NCI-H128 (cell line): ENCODE data around the gene KRTAP4-12.
"Not testable (repeated sequence)": the region's sequence is repeated elsewhere in the genome, so short reads cannot be mapped to it uniquely, and the experiment has no call there.

Experiments
- DNase-seq: peaks from one replicate; lab custom pipeline; 2025; ENCODE audit not compliant: unreplicated experiment; lab: John Stamatoyannopoulos, UW

The KRTAP4-12 gene

DNA sequence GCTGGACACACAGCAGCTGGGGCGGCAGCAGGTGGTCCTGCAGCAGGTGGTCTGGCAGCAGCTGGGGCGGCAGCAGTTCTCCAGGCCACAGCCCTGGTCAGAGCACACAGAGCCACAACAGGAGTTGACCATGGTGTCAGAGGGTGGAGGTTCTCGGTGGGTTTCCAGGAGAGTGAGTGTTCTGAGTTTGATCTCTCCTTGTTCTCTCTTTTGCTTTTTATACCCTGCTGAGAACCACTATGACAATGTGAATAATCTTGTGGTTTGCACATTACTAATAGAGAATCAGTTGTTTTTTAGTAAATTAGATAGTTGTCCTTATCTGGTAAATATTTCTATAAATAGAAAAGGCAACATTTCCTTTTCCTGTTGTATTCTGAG, at the start of gene KRTAP4-12:
KRTAP4-12 (minus strand) TSS at position 192 of the 381 bp plus-strand sequence; CDS start at position 132, 60 bp downstream.
- not testable (repeated sequence) for DNase-seq

GRCh38 chr17:41171886-41172285, 47.9 kb upstream of the KRTAP4-12 start:
- DNase-seq, result no peak

DNA sequence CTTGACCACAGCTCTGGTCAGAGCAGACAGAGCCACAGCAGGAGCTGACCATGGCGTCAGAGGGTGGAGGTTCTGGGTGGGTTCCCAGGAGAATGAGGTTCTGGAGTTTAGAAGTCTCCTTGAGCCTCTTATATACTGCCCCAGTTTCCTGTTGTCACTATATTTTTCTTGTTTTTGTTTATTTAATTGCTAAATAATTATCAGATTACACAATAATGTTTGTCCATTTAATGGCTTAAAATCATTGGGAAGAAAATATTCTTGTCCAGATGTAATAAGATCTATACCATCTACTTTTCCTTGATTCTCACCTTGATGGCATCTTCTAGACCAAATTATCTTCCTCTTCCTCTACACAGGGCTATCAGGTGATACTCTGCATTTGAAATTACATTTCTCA, 44.1 kb upstream of the KRTAP4-12 start, which contains the start of gene KRTAP4-3:
KRTAP4-3 (minus strand) TSS at position 101 of the 400 bp plus-strand sequence; CDS start at position 52, 49 bp downstream.
- DNase-seq, result no peak

- DNase-seq, result no peak
Measured at GRCh38 chr17:41167561-41167960, 43.6 kb upstream of the KRTAP4-12 start.

DNA sequence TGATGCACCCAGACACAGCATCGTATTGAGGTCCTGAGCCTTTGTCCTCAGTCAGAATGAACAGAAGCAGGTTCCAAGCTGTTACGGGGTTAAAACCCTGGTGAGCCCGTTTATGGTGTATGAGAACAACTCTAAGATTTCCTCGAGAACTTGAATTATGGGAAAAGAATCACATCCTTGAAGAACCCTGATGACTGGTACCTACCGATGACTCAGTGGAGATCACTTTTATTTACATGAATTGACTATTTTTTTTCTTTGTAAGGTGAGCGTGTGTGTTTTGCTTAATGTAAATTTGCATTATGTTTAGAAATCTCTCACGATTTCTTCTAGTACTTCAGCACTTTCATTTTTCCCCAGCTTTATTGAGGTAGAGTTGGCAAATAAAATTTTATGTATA, 39.8 kb upstream of the KRTAP4-12 start:
- DNase-seq, result no peak

- no peak for DNase-seq
Measured at GRCh38 chr17:41160648-41161047, 36.7 kb upstream of the KRTAP4-12 start, which contains the start of gene KRTAP4-4. KRTAP4-4 (minus strand) TSS chr17:41160748; CDS start chr17:41160691, 57 bp downstream.

GRCh38 chr17:41160190-41160589, 36.2 kb upstream of the KRTAP4-12 start:
- DNase-seq, result not testable (repeated sequence)

DNA sequence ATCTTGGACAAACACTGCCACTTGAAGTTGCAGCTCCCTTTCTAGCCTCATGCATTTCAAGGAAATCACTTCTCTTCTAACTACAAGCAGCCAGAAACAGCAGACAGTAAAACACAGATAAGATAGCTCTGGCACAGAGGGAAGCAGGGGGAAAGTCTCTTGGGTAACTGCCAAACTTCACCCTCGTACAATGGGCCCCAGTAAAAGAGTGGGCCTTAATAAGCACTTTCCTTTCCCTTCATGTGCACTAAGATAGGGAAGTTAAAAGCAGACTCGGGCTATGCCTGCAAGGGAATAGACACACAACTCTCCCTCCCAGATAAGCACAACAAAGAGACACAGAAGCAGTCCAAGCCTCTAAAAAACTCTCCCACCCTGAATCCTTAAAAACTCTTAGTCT, 29.9 kb upstream of the KRTAP4-12 start:
- no peak for DNase-seq

DNA sequence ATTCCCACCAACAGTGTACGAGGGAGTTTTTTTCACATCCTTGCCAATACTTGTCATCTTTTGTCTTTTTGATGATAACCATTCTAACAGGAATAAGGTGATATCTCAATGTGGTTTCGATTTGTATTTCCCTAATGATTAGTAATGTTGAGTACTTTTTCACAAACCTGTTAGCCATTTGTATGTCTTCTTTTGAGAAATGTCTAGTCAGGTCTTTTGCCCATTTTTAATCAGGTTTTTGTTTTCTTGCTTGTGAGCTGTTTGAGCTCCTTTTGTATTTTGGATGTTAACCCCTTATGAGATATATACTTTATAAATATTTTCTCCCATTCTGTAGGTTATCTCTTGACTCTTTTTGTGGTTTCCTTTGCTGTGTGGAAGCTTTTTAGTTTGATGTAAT, 27.5 kb upstream of the KRTAP4-12 start:
- DNase-seq, result no peak

DNA sequence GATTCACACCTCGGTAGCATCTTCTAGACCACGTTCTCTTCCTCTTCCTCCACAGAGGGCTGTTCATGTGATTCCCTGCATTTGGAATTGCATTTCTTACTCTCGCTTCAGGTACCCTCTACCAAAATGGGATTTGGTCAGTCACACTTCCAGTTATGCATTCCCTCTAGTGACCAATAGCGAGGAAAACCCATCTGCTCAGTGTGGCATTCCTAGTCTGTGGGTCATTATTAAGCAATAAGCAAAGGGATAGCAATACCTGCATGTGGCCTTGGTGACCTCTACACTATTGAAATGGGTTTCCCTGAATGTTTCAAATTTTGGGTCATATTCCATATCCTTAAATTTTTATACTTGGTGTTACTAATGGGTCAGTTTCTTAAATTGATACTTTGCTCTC, 26.0 kb upstream of the KRTAP4-12 start:
- no peak for DNase-seq

DNA sequence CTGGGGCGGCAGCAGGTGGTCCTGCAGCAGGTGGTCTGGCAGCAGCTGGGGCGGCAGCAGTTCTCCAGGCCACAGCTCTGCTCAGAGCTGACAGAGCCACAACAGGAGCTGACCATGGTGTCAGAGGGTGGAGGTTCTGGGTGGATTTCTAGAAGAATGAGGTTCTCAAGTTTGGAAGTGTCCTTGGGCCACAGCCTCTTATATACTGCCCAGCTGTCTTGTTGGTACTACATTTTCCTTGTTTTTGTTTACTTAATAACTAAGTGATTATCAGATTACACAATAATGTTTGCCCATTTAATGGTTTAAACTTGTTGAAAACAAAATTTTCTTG, 25.6 kb upstream of the KRTAP4-12 start, which contains the start of gene KRTAP4-5:
KRTAP4-5 (minus strand) TSS at position 174 of the 334 bp plus-strand sequence; CDS start at position 116, 58 bp downstream.
- DNase-seq, result no peak

GRCh38 chr17:41148971-41149651, 25.1 kb upstream of the KRTAP4-12 start:
- DNase-seq, result not testable (repeated sequence)

GRCh38 chr17:41147531-41148204, 23.7 kb upstream of the KRTAP4-12 start:
- DNase-seq, result no peak

- DNase-seq, result no peak
Measured at GRCh38 chr17:41145261-41145660, 21.3 kb upstream of the KRTAP4-12 start.

GRCh38 chr17:41144846-41145245, 20.9 kb upstream of the KRTAP4-12 start:
- DNase-seq, result no peak

DNA sequence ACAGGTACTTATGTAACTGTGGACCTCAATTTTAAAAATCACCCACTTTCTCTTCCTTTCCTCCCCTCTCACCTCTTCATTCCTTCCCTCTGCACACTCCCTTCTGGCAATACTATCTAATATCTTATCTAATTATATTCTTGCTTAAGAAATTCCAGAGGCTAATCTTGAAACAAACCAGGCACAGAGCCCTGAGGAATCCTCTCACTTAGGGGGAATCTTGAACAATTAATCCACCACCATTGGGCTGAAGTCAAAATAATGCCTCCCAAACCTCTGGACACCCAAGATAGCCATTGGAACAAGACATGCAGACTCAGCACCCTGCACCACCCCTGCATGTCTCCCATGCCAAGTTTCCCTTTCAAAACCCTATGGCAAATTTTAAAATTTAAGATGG, 17.4 kb upstream of the KRTAP4-12 start:
- DNase-seq, result no peak

GRCh38 chr17:41140360-41141131, 16.6 kb upstream of the KRTAP4-12 start, which contains the start of gene KRTAP4-6:
KRTAP4-6 (minus strand) TSS chr17:41140544; CDS start chr17:41140487, 57 bp downstream.
- DNase-seq, result no peak

GRCh38 chr17:41139865-41140264, 15.9 kb upstream of the KRTAP4-12 start:
- DNase-seq, result not testable (repeated sequence)

GRCh38 chr17:41133880-41134735, 10.1 kb upstream of the KRTAP4-12 start:
- DNase-seq, result no peak

DNA sequence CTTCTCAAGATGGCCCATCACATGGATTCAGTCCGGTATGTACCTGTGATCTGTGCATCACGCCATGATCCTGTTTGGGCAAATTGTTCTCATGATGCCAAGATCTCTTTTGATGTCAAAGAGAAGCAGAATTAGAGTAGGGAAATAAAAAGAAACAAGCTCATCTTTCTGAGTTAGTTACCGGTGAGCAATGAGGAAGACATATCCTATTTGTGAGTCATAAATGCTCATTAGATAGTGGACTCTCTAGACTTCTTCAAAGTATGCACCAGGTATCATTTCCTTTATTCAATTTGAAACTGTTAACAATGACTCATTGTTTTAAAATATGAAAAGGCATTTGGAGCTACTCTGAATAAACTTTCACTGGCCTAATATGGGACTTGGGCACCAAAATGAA, 8.0 kb upstream of the KRTAP4-12 start:
- no peak for DNase-seq
